Loucy (cell line): ENCODE measurements around the gene HOMER3.
"Not testable (repeated sequence)": the region's sequence is repeated elsewhere in the genome, so short reads cannot be mapped to it uniquely, and the experiment has no call there.

ENCODE experiments used
- H2AFZ ChIP-seq: fragments of 200-600 bp; sonication (generic); 2 replicates; pipeline ENCODE4 v1.6.0; 2016; ENCODE audit warnings: antibody characterized with exemption, mild to moderate bottlenecking, low read length, moderate library complexity
- H3F3A ChIP-seq: fragments of 200-600 bp; 2 replicates; pipeline ENCODE4 v1.6.0; 2016; ENCODE audit warnings: antibody characterized with exemption, low read depth, mild to moderate bottlenecking
- H3K27me3 ChIP-seq: fragments of 200-600 bp; sonication (generic); 2 replicates; pipeline ENCODE4 v1.6.1; 2014; ENCODE audit warnings: low read length, mild to moderate bottlenecking; ENCODE audit not compliant: insufficient read depth, poor library complexity, severe bottlenecking
- H3K36me3 ChIP-seq: fragments of 200-600 bp; sonication (generic); 2 replicates; pipeline ENCODE4 v1.6.1; 2016; ENCODE audit warnings: low read length; ENCODE audit not compliant: insufficient read depth
- H3K4me1 ChIP-seq: fragments of 200-600 bp; sonication (generic); 2 replicates; pipeline ENCODE4 v1.5.1; 2014; ENCODE audit warnings: low read length, mild to moderate bottlenecking; ENCODE audit not compliant: insufficient read depth, poor library complexity, severe bottlenecking
- H3K4me2 ChIP-seq: fragments of 200-600 bp; sonication (generic); 2 replicates; pipeline ENCODE4 v1.6.0; 2014; ENCODE audit warnings: antibody characterized with exemption, low read length, low read depth, mild to moderate bottlenecking; ENCODE audit not compliant: poor library complexity, severe bottlenecking
- H3K4me3 ChIP-seq: fragments of 200-600 bp; sonication (generic); 2 replicates; pipeline ENCODE4 v1.5.1; 2014; ENCODE audit warnings: low read length, mild to moderate bottlenecking, mixed read lengths; ENCODE audit not compliant: poor library complexity, severe bottlenecking
- H3K79me2 ChIP-seq: fragments of 200-600 bp; sonication (generic); 2 replicates; pipeline ENCODE4 v1.6.1; 2014; ENCODE audit warnings: low read length; ENCODE audit not compliant: insufficient read depth
- H3K9ac ChIP-seq: fragments of 200-600 bp; sonication (generic); 2 replicates; pipeline ENCODE4 v1.6.0; 2014; ENCODE audit warnings: mild to moderate bottlenecking, low read depth, low read length, moderate library complexity; ENCODE audit not compliant: poor library complexity, severe bottlenecking
- H3K9me2 ChIP-seq: fragments of 200-600 bp; sonication (generic); replicated peaks from 2 replicates; pipeline ENCODE4 v1.6.1; 2016; ENCODE audit warnings: low read depth, low read length, mixed read lengths
- H3K9me3 ChIP-seq: fragments of 200-600 bp; sonication (generic); 2 replicates; pipeline ENCODE4 v1.6.1; 2014; ENCODE audit warnings: mild to moderate bottlenecking, antibody characterized with exemption, low read length, low read depth; ENCODE audit not compliant: insufficient read depth
- H4K20me1 ChIP-seq: fragments of 200-600 bp; sonication (generic); 2 replicates; pipeline ENCODE4 v1.6.0; 2014; ENCODE audit warnings: antibody characterized with exemption, low read length, mild to moderate bottlenecking; ENCODE audit not compliant: insufficient read depth, poor library complexity, severe bottlenecking
- CTCF ChIP-seq: fragments of 200-600 bp; sonication (generic); conservative IDR thresholded peaks from 2 replicates; pipeline ENCODE4 v1.5.1; 2014; ENCODE audit warnings: mild to moderate bottlenecking, antibody characterized with exemption, low read length
- EZH2phosphoT487 ChIP-seq: fragments of 200-600 bp; IDR thresholded peaks from 2 replicates; pipeline ENCODE4 v1.6.1; 2018; ENCODE audit warnings: antibody characterized with exemption, mild to moderate bottlenecking, moderate library complexity, borderline replicate concordance

The HOMER3 gene

GRCh38 chr19:18904334-18905057, 36.5 kb downstream of the HOMER3 start:
- Histone ChIP-seq H3K36me3 (no peaks in the 10 kb centered on the region; the same call in 1 of the 2 replicates), H4K20me1 (no peaks in the 10 kb centered on the region), H3K9me3 (no peaks in the 10 kb centered on the region), H3K9ac (no peak overlapping the region), H3K4me1 (no peaks in the 10 kb centered on the region), H3K79me2 (no peaks in the 10 kb centered on the region), H3K27me3 (no peaks in the 10 kb centered on the region), H2AFZ (no peak overlapping the region), H3K9me2 (no peaks in the 10 kb centered on the region), H3K4me3 (no peak overlapping the region), H3F3A (no peaks in the 10 kb centered on the region), H3K4me2 (no peak overlapping the region)
- TF ChIP-seq EZH2phosphoT487 (no peak), CTCF (no peak)

GRCh38 chr19:18903156-18904037, 37.6 kb downstream of the HOMER3 start:
- H3K36me3 ChIP-seq, result no peaks in the 10 kb centered on the region; the same call in 1 of the 2 replicates
- H3K4me2 ChIP-seq, result no peak overlapping the region
- H3K9me3 ChIP-seq, result no peaks in the 10 kb centered on the region

GRCh38 chr19:18902519-18902918, 38.5 kb downstream of the HOMER3 start:
- H2AFZ ChIP-seq, H4K20me1 ChIP-seq, H3K9me2 ChIP-seq, H3K36me3 ChIP-seq, H3K4me1 ChIP-seq, H3K27me3 ChIP-seq, H3K9ac ChIP-seq, H3K4me2 ChIP-seq, H3K4me3 ChIP-seq, H3K9me3 ChIP-seq, H3K79me2 ChIP-seq, H3F3A ChIP-seq: not testable (repeated sequence)

More at GRCh38 chr19:18903156-18904037, 37.6 kb downstream of the HOMER3 start:
- H3K79me2 ChIP-seq, result no peaks in the 10 kb centered on the region
- no peak overlapping the region for H2AFZ ChIP-seq
- no peak for TF ChIP-seq CTCF
- no peak for TF ChIP-seq EZH2phosphoT487
- H3K4me3 ChIP-seq, result no peak overlapping the region
- no peaks in the 10 kb centered on the region for H3K27me3 ChIP-seq
- no peaks in the 10 kb centered on the region for H3F3A ChIP-seq
- no peaks in the 10 kb centered on the region for H3K9me2 ChIP-seq
- no peaks in the 10 kb centered on the region for H3K4me1 ChIP-seq
- no peaks in the 10 kb centered on the region for H4K20me1 ChIP-seq
- H3K9ac ChIP-seq, result no peak overlapping the region
